Liver (tissue), 9 donors: Measurements from ENCODE around the gene ZNF792. TPM values are rescaled to one million over a fixed set of nuclear protein-coding genes. Genes with fewer than 3 reads are reported as not detected.

Source experiments
- DNase-seq: peaks from one replicate; pipeline ENCODE4 v3.0.0-alpha.2; 2017; ENCODE audit warnings: low spot score
- H3K27ac ChIP-seq, 2 donors: one replicate each; pipeline ENCODE4 v1.7.0; 2013; ENCODE audit warnings: inconsistent platforms in 2 of 2, low read length in 2 of 2, control low read depth in 1 of 2, low read depth in 1 of 2, mild to moderate bottlenecking in 1 of 2
- H3K27me3 ChIP-seq, 4 donors: one replicate each; pipeline versions ENCODE4 v1.6.1 to v1.7.0; 2013; ENCODE audit warnings: low read length in 3 of 4, inconsistent platforms in 1 of 4, mild to moderate bottlenecking in 1 of 4, moderate library complexity in 1 of 4; ENCODE audit not compliant: control insufficient read depth in 4 of 4, insufficient read depth in 4 of 4
- H3K36me3 ChIP-seq, 4 donors: one replicate each; pipeline versions ENCODE4 v1.6.1 to v1.7.0; 2013; ENCODE audit warnings: low read length in 3 of 4, mild to moderate bottlenecking in 3 of 4, low read depth in 1 of 4, moderate library complexity in 1 of 4; ENCODE audit not compliant: control insufficient read depth in 4 of 4, insufficient read depth in 3 of 4
- H3K4me1 ChIP-seq, 4 donors: one replicate each; pipeline versions ENCODE4 v1.6.1 to v1.7.0; 2013; ENCODE audit warnings: low read length in 3 of 4, mild to moderate bottlenecking in 3 of 4, moderate library complexity in 1 of 4; ENCODE audit not compliant: control insufficient read depth in 4 of 4, insufficient read depth in 4 of 4
- H3K4me3 ChIP-seq, 3 donors: one replicate each; pipeline versions ENCODE4 v1.6.1 to v1.7.0; 2013; ENCODE audit warnings: low read length in 3 of 3, control low read depth in 1 of 3, low read depth in 1 of 3, mild to moderate bottlenecking in 1 of 3
- H3K9ac ChIP-seq, 2 donors: one replicate each; pipeline ENCODE4 v1.7.0; 2013; ENCODE audit warnings: low read length in 2 of 2, mild to moderate bottlenecking in 2 of 2, moderate library complexity in 2 of 2, control low read depth in 1 of 2, low read depth in 1 of 2
- H3K9me3 ChIP-seq, 4 donors: one replicate each; pipeline versions ENCODE4 v1.6.1 to v1.7.0; 2013; ENCODE audit warnings: low read length in 3 of 4; ENCODE audit not compliant: control insufficient read depth in 4 of 4
- EGR1 ChIP-seq, 2 donors: IDR thresholded peaks; 2 replicates each; pipeline ENCODE4 v1.6.1; 2016 to 2018; ENCODE audit warnings: antibody characterized with exemption in 2 of 2, low read depth in 2 of 2
- FOXA1 ChIP-seq: IDR thresholded peaks from 2 replicates; pipeline ENCODE4 v1.6.1; 2016; ENCODE audit warnings: antibody characterized with exemption
- FOXA2 ChIP-seq: IDR thresholded peaks from 2 replicates; pipeline ENCODE4 v1.6.1; 2016; ENCODE audit warnings: antibody characterized with exemption
- GABPA ChIP-seq, 2 donors: IDR thresholded peaks in 1 of 2; conservative IDR thresholded peaks in 1 of 2; 2 replicates each; pipeline ENCODE4 v1.6.1; 2016; ENCODE audit warnings: antibody characterized with exemption in 2 of 2, mild to moderate bottlenecking in 1 of 2, moderate library complexity in 1 of 2
- HNF4A ChIP-seq, 2 donors: conservative IDR thresholded peaks; 2 replicates each; pipeline ENCODE4 v1.6.1; 2016; ENCODE audit warnings: antibody characterized with exemption in 2 of 2, mild to moderate bottlenecking in 2 of 2
- HNF4G ChIP-seq: IDR thresholded peaks from 2 replicates; pipeline ENCODE4 v1.6.1; 2016; ENCODE audit warnings: antibody characterized with exemption
- JUND ChIP-seq, 2 donors: IDR thresholded peaks; 2 replicates each; pipeline ENCODE4 v1.6.1; 2016; ENCODE audit warnings: antibody characterized with exemption in 2 of 2
- NR2F2 ChIP-seq: IDR thresholded peaks from 2 replicates; pipeline ENCODE4 v1.6.1; 2016; ENCODE audit warnings: antibody characterized with exemption
- RAD21 ChIP-seq, 2 donors: IDR thresholded peaks; 2 replicates each; pipeline ENCODE4 v1.6.1; 2016; ENCODE audit warnings: antibody characterized with exemption in 2 of 2, mild to moderate bottlenecking in 2 of 2
- RXRA ChIP-seq, 2 donors: IDR thresholded peaks; 2 replicates each; pipeline ENCODE4 v1.6.1; 2017 to 2018; ENCODE audit warnings: antibody characterized with exemption in 2 of 2, mild to moderate bottlenecking in 1 of 2
- SP1 ChIP-seq: IDR thresholded peaks from 2 replicates; pipeline ENCODE4 v1.6.1; 2018; ENCODE audit warnings: antibody characterized with exemption, mild to moderate bottlenecking
- TAF1 ChIP-seq: conservative IDR thresholded peaks from 2 replicates; pipeline ENCODE4 v1.6.1; 2016; ENCODE audit warnings: antibody characterized with exemption, mild to moderate bottlenecking
- YY1 ChIP-seq: IDR thresholded peaks from 2 replicates; pipeline ENCODE4 v1.6.1; 2016; ENCODE audit warnings: antibody characterized with exemption, mild to moderate bottlenecking
- WGBS: extraction: QIAGEN DNeasy Blood & Tissue Kit; methylation state at CpG from one replicate; pipeline ENCODE4 v1.1.7; 2013; 5-methylcytosine and 5-hydroxymethylcytosine counted together
- polyA plus RNA-seq, 2 donors: library from polyadenylated mRNA; stranded (reverse) in 1 of 2; unstranded in 1 of 2; fragments of 200-250 nt in 1 of 2; fragments of >200 nt in 1 of 2; fragmentation: Nextera tagmentation in 1 of 2; extraction: Ambion mirVana in 1 of 2; gene quantifications; one replicate each; pipeline versions ENCODE4 v1.2.1 to v1.2.3, GENCODE V29; 2013 to 2015
- total RNA-seq, 2 donors: library from RNA; depleted of rRNA; stranded (reverse); fragments of >200 nt; gene quantifications; one replicate each; pipeline ENCODE4 v1.2.3, GENCODE V29; 2014
- TF ChIP-seq, protein P1 (sequence below): IDR thresholded peaks from 2 replicates; pipeline ENCODE4 v1.6.1; 2016; ENCODE audit warnings: antibody characterized with exemption
- TF ChIP-seq, protein P2 (sequence below): IDR thresholded peaks from 2 replicates; pipeline ENCODE4 v1.6.1; 2016; ENCODE audit warnings: antibody characterized with exemption, mild to moderate bottlenecking
- TF ChIP-seq, protein P3 (sequence below): IDR thresholded peaks from 2 replicates; pipeline ENCODE4 v1.6.1; 2016; ENCODE audit warnings: antibody characterized with exemption
- TF ChIP-seq, protein P4 (sequence below): IDR thresholded peaks from 2 replicates; pipeline ENCODE4 v1.6.1; 2016; ENCODE audit warnings: antibody characterized with exemption
- TF ChIP-seq, protein P5 (sequence below): fragments of 150-350 bp; IDR thresholded peaks from 2 replicates; pipeline ENCODE4 v1.5.1; 2017; ENCODE audit warnings: improper control_type of control experiment, low read depth, low read length; ENCODE audit not compliant: missing input control
- donor health status: healthy.
- donor health status: healthy.
- donor health status: healthy.
- donor health status: healthy.
- donor health status: healthy.

The ZNF792 gene
- total and polyA plus RNA-seq, 4 donors, result 0.65 to 4.9 (median 3.1) TPM

DNA sequence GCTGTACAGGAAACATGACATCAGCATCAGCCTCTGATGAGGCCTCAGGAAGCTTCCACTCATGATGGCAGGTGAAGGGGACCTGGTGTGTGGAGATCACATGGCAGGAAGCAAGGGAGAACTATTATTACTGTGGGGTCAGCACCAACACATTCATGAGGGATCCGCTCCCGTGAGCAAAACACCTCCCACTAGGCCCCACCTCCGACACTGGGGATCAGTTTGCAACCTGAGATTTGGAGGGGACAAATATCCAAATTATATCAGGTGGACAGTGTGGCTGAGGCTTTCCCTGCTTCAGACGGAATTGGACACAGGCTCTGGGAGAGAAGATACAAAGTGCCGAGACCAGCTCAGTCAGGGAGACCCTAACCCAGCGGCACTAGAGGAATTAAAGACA, 5.7 kb upstream of the ZNF792 start:
- 96% methylated on average over 6 of the region's 6 CpGs for WGBS
- Histone ChIP-seq H3K9ac (no peak overlapping the region), H3K9me3 (no peaks in the 10 kb centered on the region), H3K36me3 (no peaks in the 10 kb centered on the region), H3K4me3 (no peak overlapping the region), H3K27ac (no peak overlapping the region), H3K27me3 (no peaks in the 10 kb centered on the region), H3K4me1 (peaks cover 0 to 12% (median 7%) of the 10 kb centered on the region in 4 donors)
- TF ChIP-seq, protein P1, sequence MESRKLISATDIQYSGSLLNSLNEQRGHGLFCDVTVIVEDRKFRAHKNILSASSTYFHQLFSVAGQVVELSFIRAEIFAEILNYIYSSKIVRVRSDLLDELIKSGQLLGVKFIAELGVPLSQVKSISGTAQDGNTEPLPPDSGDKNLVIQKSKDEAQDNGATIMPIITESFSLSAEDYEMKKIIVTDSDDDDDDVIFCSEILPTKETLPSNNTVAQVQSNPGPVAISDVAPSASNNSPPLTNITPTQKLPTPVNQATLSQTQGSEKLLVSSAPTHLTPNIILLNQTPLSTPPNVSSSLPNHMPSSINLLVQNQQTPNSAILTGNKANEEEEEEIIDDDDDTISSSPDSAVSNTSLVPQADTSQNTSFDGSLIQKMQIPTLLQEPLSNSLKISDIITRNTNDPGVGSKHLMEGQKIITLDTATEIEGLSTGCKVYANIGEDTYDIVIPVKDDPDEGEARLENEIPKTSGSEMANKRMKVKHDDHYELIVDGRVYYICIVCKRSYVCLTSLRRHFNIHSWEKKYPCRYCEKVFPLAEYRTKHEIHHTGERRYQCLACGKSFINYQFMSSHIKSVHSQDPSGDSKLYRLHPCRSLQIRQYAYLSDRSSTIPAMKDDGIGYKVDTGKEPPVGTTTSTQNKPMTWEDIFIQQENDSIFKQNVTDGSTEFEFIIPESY, result no peak
- TF ChIP-seq, protein P2, sequence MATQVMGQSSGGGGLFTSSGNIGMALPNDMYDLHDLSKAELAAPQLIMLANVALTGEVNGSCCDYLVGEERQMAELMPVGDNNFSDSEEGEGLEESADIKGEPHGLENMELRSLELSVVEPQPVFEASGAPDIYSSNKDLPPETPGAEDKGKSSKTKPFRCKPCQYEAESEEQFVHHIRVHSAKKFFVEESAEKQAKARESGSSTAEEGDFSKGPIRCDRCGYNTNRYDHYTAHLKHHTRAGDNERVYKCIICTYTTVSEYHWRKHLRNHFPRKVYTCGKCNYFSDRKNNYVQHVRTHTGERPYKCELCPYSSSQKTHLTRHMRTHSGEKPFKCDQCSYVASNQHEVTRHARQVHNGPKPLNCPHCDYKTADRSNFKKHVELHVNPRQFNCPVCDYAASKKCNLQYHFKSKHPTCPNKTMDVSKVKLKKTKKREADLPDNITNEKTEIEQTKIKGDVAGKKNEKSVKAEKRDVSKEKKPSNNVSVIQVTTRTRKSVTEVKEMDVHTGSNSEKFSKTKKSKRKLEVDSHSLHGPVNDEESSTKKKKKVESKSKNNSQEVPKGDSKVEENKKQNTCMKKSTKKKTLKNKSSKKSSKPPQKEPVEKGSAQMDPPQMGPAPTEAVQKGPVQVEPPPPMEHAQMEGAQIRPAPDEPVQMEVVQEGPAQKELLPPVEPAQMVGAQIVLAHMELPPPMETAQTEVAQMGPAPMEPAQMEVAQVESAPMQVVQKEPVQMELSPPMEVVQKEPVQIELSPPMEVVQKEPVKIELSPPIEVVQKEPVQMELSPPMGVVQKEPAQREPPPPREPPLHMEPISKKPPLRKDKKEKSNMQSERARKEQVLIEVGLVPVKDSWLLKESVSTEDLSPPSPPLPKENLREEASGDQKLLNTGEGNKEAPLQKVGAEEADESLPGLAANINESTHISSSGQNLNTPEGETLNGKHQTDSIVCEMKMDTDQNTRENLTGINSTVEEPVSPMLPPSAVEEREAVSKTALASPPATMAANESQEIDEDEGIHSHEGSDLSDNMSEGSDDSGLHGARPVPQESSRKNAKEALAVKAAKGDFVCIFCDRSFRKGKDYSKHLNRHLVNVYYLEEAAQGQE, result no peak
- no peak for TF ChIP-seq HNF4A (conservative IDR thresholded peaks at IDR 0.05)
- no peak for TF ChIP-seq FOXA2
- TF ChIP-seq, protein P3, sequence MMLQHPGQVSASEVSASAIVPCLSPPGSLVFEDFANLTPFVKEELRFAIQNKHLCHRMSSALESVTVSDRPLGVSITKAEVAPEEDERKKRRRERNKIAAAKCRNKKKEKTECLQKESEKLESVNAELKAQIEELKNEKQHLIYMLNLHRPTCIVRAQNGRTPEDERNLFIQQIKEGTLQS, result no peak
- TF ChIP-seq JUND (IDR thresholded peaks at IDR 0.05), result no peak
- TF ChIP-seq, protein P4, sequence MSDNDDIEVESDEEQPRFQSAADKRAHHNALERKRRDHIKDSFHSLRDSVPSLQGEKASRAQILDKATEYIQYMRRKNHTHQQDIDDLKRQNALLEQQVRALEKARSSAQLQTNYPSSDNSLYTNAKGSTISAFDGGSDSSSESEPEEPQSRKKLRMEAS, result no peak
- TF ChIP-seq HNF4G, result no peak
- TF ChIP-seq RAD21 (IDR thresholded peaks at IDR 0.05), result no peak
- no peak for TF ChIP-seq FOXA1
- TF ChIP-seq SP1, result no peak
- no peak for TF ChIP-seq YY1
- TF ChIP-seq, protein P5, sequence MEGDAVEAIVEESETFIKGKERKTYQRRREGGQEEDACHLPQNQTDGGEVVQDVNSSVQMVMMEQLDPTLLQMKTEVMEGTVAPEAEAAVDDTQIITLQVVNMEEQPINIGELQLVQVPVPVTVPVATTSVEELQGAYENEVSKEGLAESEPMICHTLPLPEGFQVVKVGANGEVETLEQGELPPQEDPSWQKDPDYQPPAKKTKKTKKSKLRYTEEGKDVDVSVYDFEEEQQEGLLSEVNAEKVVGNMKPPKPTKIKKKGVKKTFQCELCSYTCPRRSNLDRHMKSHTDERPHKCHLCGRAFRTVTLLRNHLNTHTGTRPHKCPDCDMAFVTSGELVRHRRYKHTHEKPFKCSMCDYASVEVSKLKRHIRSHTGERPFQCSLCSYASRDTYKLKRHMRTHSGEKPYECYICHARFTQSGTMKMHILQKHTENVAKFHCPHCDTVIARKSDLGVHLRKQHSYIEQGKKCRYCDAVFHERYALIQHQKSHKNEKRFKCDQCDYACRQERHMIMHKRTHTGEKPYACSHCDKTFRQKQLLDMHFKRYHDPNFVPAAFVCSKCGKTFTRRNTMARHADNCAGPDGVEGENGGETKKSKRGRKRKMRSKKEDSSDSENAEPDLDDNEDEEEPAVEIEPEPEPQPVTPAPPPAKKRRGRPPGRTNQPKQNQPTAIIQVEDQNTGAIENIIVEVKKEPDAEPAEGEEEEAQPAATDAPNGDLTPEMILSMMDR, result no peak
- no peak for TF ChIP-seq NR2F2
- no peak for TF ChIP-seq GABPA (IDR thresholded peaks at IDR 0.05 in 1 of 2, conservative IDR thresholded peaks at IDR 0.05 in 1 of 2)
- TF ChIP-seq TAF1, result no peak
- DNase-seq, result no peak

DNA sequence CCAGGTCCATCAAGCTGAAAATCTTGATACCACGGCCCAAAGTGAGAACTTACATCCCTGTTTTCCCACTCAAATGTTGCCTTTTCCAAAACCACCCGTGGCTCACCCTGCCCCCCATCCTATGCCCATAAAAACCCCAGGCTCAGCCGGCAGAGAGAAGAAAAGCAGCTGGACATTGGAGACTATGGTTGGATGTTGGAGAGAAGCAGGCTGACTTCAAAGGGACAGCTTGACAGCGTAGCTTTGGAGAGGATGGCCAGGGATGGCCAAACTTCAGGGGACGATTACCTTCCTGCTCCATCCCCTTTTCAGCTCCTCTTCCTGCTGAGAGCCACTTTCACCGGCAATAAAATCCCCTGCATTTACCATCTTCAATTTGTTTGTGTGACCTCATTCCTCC, 3.5 kb upstream of the ZNF792 start:
- 73% methylated on average over 6 of the region's 6 CpGs for WGBS
- H3K4me3 ChIP-seq, result no peak overlapping the region
- no peaks in the 10 kb centered on the region for H3K27me3 ChIP-seq
- H3K4me1 ChIP-seq, result peaks cover 8 to 13% (median 10%) of the 10 kb centered on the region in 4 donors
- no peak overlapping the region for H3K9ac ChIP-seq
- H3K27ac ChIP-seq, result no peak overlapping the region
- no peak for DNase-seq
- H3K9me3 ChIP-seq, result no peaks in the 10 kb centered on the region
- no peaks in the 10 kb centered on the region for H3K36me3 ChIP-seq
- TF ChIP-seq HNF4G (no peak), FOXA1 (no peak), NR2F2 (no peak), SP1 (no peak), RXRA (IDR thresholded peaks at IDR 0.05) (no peak), FOXA2 (no peak), RAD21 (IDR thresholded peaks at IDR 0.05) (no peak), TAF1 (no peak), YY1 (no peak), EGR1 (IDR thresholded peaks at IDR 0.05; ENCODE audit: low read depth in 2 of 2) (no peak), GABPA (IDR thresholded peaks at IDR 0.05 in 1 of 2, conservative IDR thresholded peaks at IDR 0.05 in 1 of 2) (no peak)
- TF ChIP-seq, protein P2, result no peak
- TF ChIP-seq, protein P4, result no peak
- TF ChIP-seq, protein P1, result no peak
